H9 (cell line): ENCODE measurements around the gene SLC46A2. TPM values are rescaled to one million over a fixed set of nuclear protein-coding genes. Genes with fewer than 3 reads are reported as not detected.

ENCODE experiments used
- DNase-seq: peaks from one replicate; pipeline ENCODE4 v3.0.0-alpha.2; 2017
- H2AFZ ChIP-seq: one replicate; pipeline ENCODE4 v1.6.1; 2013; ENCODE audit warnings: mild to moderate bottlenecking, low read length, control low read depth, moderate library complexity
- H2AK5ac ChIP-seq: 2 replicates; pipeline ENCODE4 v1.6.1; 2013; ENCODE audit warnings: low read length, control low read depth, mixed read lengths; ENCODE audit not compliant: insufficient read length
- H2BK120ac ChIP-seq: one replicate; pipeline ENCODE4 v1.6.1; 2013; ENCODE audit warnings: low read depth, mild to moderate bottlenecking, low read length, control low read depth, inconsistent platforms; ENCODE audit not compliant: poor library complexity, severe bottlenecking
- H2BK12ac ChIP-seq: 2 replicates; pipeline ENCODE4 v1.6.1; 2013; ENCODE audit warnings: low read length, control low read depth, mixed read lengths, low read depth; ENCODE audit not compliant: insufficient read length
- H2BK15ac ChIP-seq: 2 replicates; pipeline ENCODE4 v1.6.1; 2013; ENCODE audit warnings: low read depth, low read length, control low read depth
- H2BK20ac ChIP-seq: one replicate; pipeline ENCODE4 v1.6.1; 2013; ENCODE audit warnings: low read depth, mild to moderate bottlenecking, low read length, control low read depth, inconsistent platforms; ENCODE audit not compliant: poor library complexity, severe bottlenecking
- H2BK5ac ChIP-seq: 2 replicates; pipeline ENCODE4 v1.6.1; 2013; ENCODE audit warnings: low read length, control low read depth, mixed read lengths; ENCODE audit not compliant: insufficient read length
- H3K14ac ChIP-seq: 2 replicates; pipeline ENCODE4 v1.6.1; 2013; ENCODE audit warnings: low read length, control low read depth; ENCODE audit not compliant: insufficient read depth
- H3K18ac ChIP-seq: 2 replicates; pipeline ENCODE4 v1.6.1; 2013; ENCODE audit warnings: low read depth, mild to moderate bottlenecking, mixed read lengths, low read length, control low read depth; ENCODE audit not compliant: insufficient read length
- H3K23ac ChIP-seq: 2 replicates; pipeline ENCODE4 v1.6.1; 2013; ENCODE audit warnings: low read length, control low read depth, mixed read lengths, low read depth; ENCODE audit not compliant: insufficient read length
- H3K23me2 ChIP-seq: 2 replicates; pipeline ENCODE4 v1.6.1; 2013; ENCODE audit warnings: low read depth, mild to moderate bottlenecking, mixed read lengths, low read length, control low read depth; ENCODE audit not compliant: insufficient read length, poor library complexity, severe bottlenecking
- H3K27ac ChIP-seq: 2 replicates; pipeline ENCODE4 v1.5.1; 2013; ENCODE audit warnings: low read length, control low read depth, mixed read lengths, low read depth; ENCODE audit not compliant: insufficient read length
- H3K27me3 ChIP-seq: 2 replicates; pipeline ENCODE4 v1.6.1; 2013; ENCODE audit warnings: low read length, control low read depth, inconsistent platforms; ENCODE audit not compliant: insufficient read depth
- H3K4ac ChIP-seq: 2 replicates; pipeline ENCODE4 v1.6.1; 2013; ENCODE audit warnings: low read depth, mild to moderate bottlenecking, control low read depth, inconsistent platforms, low read length, moderate library complexity
- H3K4me1 ChIP-seq: 2 replicates; pipeline ENCODE4 v1.6.1; 2013; ENCODE audit warnings: low read length, control low read depth, inconsistent platforms; ENCODE audit not compliant: insufficient read depth
- H3K4me2 ChIP-seq: 2 replicates; pipeline ENCODE4 v1.6.1; 2013; ENCODE audit warnings: low read length, control low read depth, mixed read lengths; ENCODE audit not compliant: insufficient read length, insufficient read depth
- H3K56ac ChIP-seq: 2 replicates; pipeline ENCODE4 v1.6.1; 2013; ENCODE audit warnings: low read depth, mild to moderate bottlenecking, mixed read lengths, low read length, control low read depth; ENCODE audit not compliant: insufficient read length
- H3K79me1 ChIP-seq: 2 replicates; pipeline ENCODE4 v1.6.1; 2013; ENCODE audit warnings: low read depth, mild to moderate bottlenecking, moderate library complexity, low read length, control low read depth, inconsistent platforms; ENCODE audit not compliant: insufficient read depth, poor library complexity, severe bottlenecking
- H3K79me2 ChIP-seq: 2 replicates; pipeline ENCODE4 v1.6.1; 2013; ENCODE audit warnings: low read length, control low read depth, inconsistent platforms; ENCODE audit not compliant: insufficient read depth
- H3K9ac ChIP-seq: 2 replicates; pipeline ENCODE4 v1.6.1; 2013; ENCODE audit warnings: low read length, control low read depth, mixed read lengths; ENCODE audit not compliant: insufficient read length; ENCODE audit errors: extremely low read depth
- H3K9me3 ChIP-seq: one replicate; pipeline ENCODE4 v1.6.1; 2013; ENCODE audit warnings: low read depth, low read length, inconsistent platforms; ENCODE audit not compliant: control insufficient read depth
- H3T11ph ChIP-seq: one replicate; pipeline ENCODE4 v1.6.1; 2013; ENCODE audit warnings: mild to moderate bottlenecking, low read length, control low read depth, inconsistent platforms
- H4K20me1 ChIP-seq: one replicate; pipeline ENCODE4 v1.6.1; 2013; ENCODE audit not compliant: control insufficient read depth, insufficient read length, insufficient read depth
- H4K5ac ChIP-seq: 2 replicates; pipeline ENCODE4 v1.6.1; 2013; ENCODE audit warnings: low read depth, mild to moderate bottlenecking, mixed read lengths, low read length, control low read depth; ENCODE audit not compliant: insufficient read length
- H4K8ac ChIP-seq: replicated peaks from 2 replicates; pipeline ENCODE4 v1.6.1; 2013; ENCODE audit warnings: low read length, control low read depth, mixed read lengths, low read depth; ENCODE audit not compliant: insufficient read length
- H4K91ac ChIP-seq: 2 replicates; pipeline ENCODE4 v1.6.1; 2013; ENCODE audit warnings: low read depth, mild to moderate bottlenecking, moderate library complexity, mixed read lengths, low read length, control low read depth; ENCODE audit not compliant: insufficient read length
- H3K27ac Mint-ChIP-seq, 3 experiments: 2 replicates in 2 of 3; 3 replicates in 1 of 3; pipeline ENCODE4 v1.8.0; 2020 to 2021; ENCODE audit warnings: mixed read lengths in 3 of 3, mild to moderate bottlenecking in 1 of 3, moderate library complexity in 1 of 3
- H3K27me3 Mint-ChIP-seq: 2 replicates; pipeline ENCODE4 v1.8.0; 2021; ENCODE audit warnings: low read depth, mild to moderate bottlenecking, moderate library complexity, mixed read lengths
- H3K36me3 Mint-ChIP-seq, 3 experiments: 2 replicates in 2 of 3; 3 replicates in 1 of 3; pipeline ENCODE4 v1.8.0; 2020 to 2021; ENCODE audit warnings: low read depth in 3 of 3, mixed read lengths in 3 of 3; ENCODE audit not compliant: insufficient read depth in 1 of 3
- H3K4me1 Mint-ChIP-seq, 2 experiments: 2 replicates each; pipeline ENCODE4 v1.8.0; 2020; ENCODE audit warnings: mixed read lengths in 2 of 2
- H3K4me3 Mint-ChIP-seq, 2 experiments: 2 replicates in 1 of 2; 3 replicates in 1 of 2; pipeline ENCODE4 v1.8.0; 2020 to 2021; ENCODE audit warnings: mild to moderate bottlenecking in 2 of 2, mixed read lengths in 2 of 2, moderate library complexity in 1 of 2
- H3K9me3 Mint-ChIP-seq, 2 experiments: 2 replicates in 1 of 2; 3 replicates in 1 of 2; pipeline ENCODE4 v1.8.0; 2020; ENCODE audit warnings: mild to moderate bottlenecking in 2 of 2, mixed read lengths in 2 of 2, moderate library complexity in 1 of 2
- CTCF ChIP-seq: fragments of 200-600 bp; sonication (generic); conservative IDR thresholded peaks from 3 replicates; pipeline ENCODE4 v1.8.0; 2021; ENCODE audit warnings: antibody characterized with exemption, mild to moderate bottlenecking
- WGBS: extraction: QIAGEN DNeasy Blood & Tissue Kit; methylation state at CpG from one replicate; pipeline ENCODE4 v1.1.7; 2013; ENCODE audit warnings: missing lambda C conversion rate, low lambda C conversion rate, mixed read lengths; ENCODE audit not compliant: insufficient read length; ENCODE audit errors: extremely low coverage; 5-methylcytosine and 5-hydroxymethylcytosine counted together
- total RNA-seq: library from RNA; stranded (reverse); gene quantifications from 2 replicates; pipeline ENCODE4 v1.2.1, GENCODE V29; 2021

Gene SLC46A2
- total RNA-seq, 1 experiment from 2014 or later: not detected

GRCh38 chr9:112868461-112868860 lies 22.2 kb downstream of the SLC46A2 start:
- H3K9ac ChIP-seq: no peak overlapping the region
- no peak overlapping the region for H2BK5ac ChIP-seq
- no peak overlapping the region for H2BK12ac ChIP-seq
- no peak overlapping the region for H2BK15ac ChIP-seq
- H2AFZ ChIP-seq: no peak overlapping the region
- no CpG with 5 or more reads among the region's 10 CpGs for WGBS
- no peak overlapping the region for H3K4me2 ChIP-seq
- H3K56ac ChIP-seq: no peak overlapping the region
- no peaks in the 10 kb centered on the region for H3K23me2 ChIP-seq
- H3K9me3 Mint-ChIP-seq: peaks cover 0 to 5% of the 10 kb centered on the region in 2 experiments; a peak in 3 of 5 replicates
- H3K27me3 Mint-ChIP-seq: no peaks in the 10 kb centered on the region
- H3K9me3 ChIP-seq: no peaks in the 10 kb centered on the region
- H3K27ac Mint-ChIP-seq: no peak overlapping the region; a peak in 1 of 7 replicates
- no peak overlapping the region for H3K4ac ChIP-seq
- H3K18ac ChIP-seq: no peak overlapping the region
- H3K4me1 Mint-ChIP-seq: peaks cover 19 to 26% of the 10 kb centered on the region in 2 experiments
- no peak overlapping the region for H4K91ac ChIP-seq
- H3K27me3 ChIP-seq: no peaks in the 10 kb centered on the region
- H3K79me2 ChIP-seq: no peaks in the 10 kb centered on the region
- H4K20me1 ChIP-seq: no peaks in the 10 kb centered on the region
- H3K23ac ChIP-seq: no peak overlapping the region
- no peak overlapping the region for H3K4me3 Mint-ChIP-seq
- TF ChIP-seq CTCF: no peak
- no peak overlapping the region for H3T11ph ChIP-seq
- H3K27ac ChIP-seq: no peak overlapping the region
- H3K79me1 ChIP-seq: no peaks in the 10 kb centered on the region
- H3K4me1 ChIP-seq: peaks cover 9% of the 10 kb centered on the region; the same call in 1 of the 2 replicates
- H2AK5ac ChIP-seq: no peak overlapping the region
- no peak overlapping the region for H3K14ac ChIP-seq
- H2BK20ac ChIP-seq: no peak overlapping the region
- no peak overlapping the region for H2BK120ac ChIP-seq
- no peak overlapping the region for H4K5ac ChIP-seq
- H4K8ac ChIP-seq: no peak overlapping the region
- H3K36me3 Mint-ChIP-seq: peaks cover 8 to 28% (median 24%) of the 10 kb centered on the region in 3 experiments
- DNase-seq: no peak
